Spleen (tissue), 7 donors: ENCODE measurements around the gene DICER1.

Experiments
- POLR2AphosphoS5 ChIP-seq, 3 donors: sonication (generic); formaldehyde crosslinking; IDR thresholded peaks; one replicate each; pipeline ENCODE4 v1.5.1; 2017; ENCODE audit warnings: antibody characterized with exemption in 3 of 3
- TF ChIP-seq, protein P1 (sequence below), 11 experiments: fragments of 200-600 bp in 7 of 11; fragments of 450-650 bp in 4 of 11; sonication (generic) in 4 of 11; IDR thresholded peaks in 8 of 11; conservative IDR thresholded peaks in 3 of 11; 1 replicate in 7 of 11; 2 replicates in 4 of 11; pipeline versions ENCODE4 v1.4.0 to v1.8.0; 2016 to 2021; ENCODE audit warnings: antibody characterized with exemption in 11 of 11, inconsistent platforms in 4 of 11, mild to moderate bottlenecking in 1 of 11
- donor health status: DM: no; HTN: no; CAD: no; lungs with moderate emphysema.
- donor health status: DM: no; HTN: no; CAD: no.
- donor health status: DM: no; HTN: no; CAD: no.

- TF ChIP-seq, protein P1, sequence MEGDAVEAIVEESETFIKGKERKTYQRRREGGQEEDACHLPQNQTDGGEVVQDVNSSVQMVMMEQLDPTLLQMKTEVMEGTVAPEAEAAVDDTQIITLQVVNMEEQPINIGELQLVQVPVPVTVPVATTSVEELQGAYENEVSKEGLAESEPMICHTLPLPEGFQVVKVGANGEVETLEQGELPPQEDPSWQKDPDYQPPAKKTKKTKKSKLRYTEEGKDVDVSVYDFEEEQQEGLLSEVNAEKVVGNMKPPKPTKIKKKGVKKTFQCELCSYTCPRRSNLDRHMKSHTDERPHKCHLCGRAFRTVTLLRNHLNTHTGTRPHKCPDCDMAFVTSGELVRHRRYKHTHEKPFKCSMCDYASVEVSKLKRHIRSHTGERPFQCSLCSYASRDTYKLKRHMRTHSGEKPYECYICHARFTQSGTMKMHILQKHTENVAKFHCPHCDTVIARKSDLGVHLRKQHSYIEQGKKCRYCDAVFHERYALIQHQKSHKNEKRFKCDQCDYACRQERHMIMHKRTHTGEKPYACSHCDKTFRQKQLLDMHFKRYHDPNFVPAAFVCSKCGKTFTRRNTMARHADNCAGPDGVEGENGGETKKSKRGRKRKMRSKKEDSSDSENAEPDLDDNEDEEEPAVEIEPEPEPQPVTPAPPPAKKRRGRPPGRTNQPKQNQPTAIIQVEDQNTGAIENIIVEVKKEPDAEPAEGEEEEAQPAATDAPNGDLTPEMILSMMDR (IDR thresholded peaks at IDR 0.05 in 8 of 11, conservative IDR thresholded peaks at IDR 0.05 in 3 of 11) = no peak
- no peak for TF ChIP-seq POLR2AphosphoS5 (IDR thresholded peaks at IDR 0.05)
These were observed 78.5 kb downstream of the DICER1 start for GRCh38 chr14:95078867-95079266.
